HFFc6 (cell line): ENCODE measurements around the gene JHY. TPM values are rescaled to one million over a fixed set of nuclear protein-coding genes. Genes with fewer than 3 reads are reported as not detected.

Source experiments
- DNase-seq: peaks from one replicate; pipeline ENCODE4 v3.0.0-alpha.2; 2018
- H3K27ac Mint-ChIP-seq: 2 replicates; pipeline ENCODE4 v1.8.0; 2020; ENCODE audit warnings: mild to moderate bottlenecking, mixed read lengths
- H3K27me3 Mint-ChIP-seq: 2 replicates; pipeline ENCODE4 v1.8.0; 2021; ENCODE audit warnings: mild to moderate bottlenecking, moderate library complexity, mixed read lengths; ENCODE audit not compliant: insufficient read depth
- H3K36me3 Mint-ChIP-seq: 2 replicates; pipeline ENCODE4 v1.8.0; 2021; ENCODE audit warnings: low read depth, mixed read lengths
- H3K4me1 Mint-ChIP-seq: 2 replicates; pipeline ENCODE4 v1.8.0; 2020; ENCODE audit warnings: low read depth, mixed read lengths
- H3K4me3 Mint-ChIP-seq: 2 replicates; pipeline ENCODE4 v1.8.0; 2020; ENCODE audit warnings: mild to moderate bottlenecking, moderate library complexity, mixed read lengths
- H3K9me3 Mint-ChIP-seq: 2 replicates; pipeline ENCODE4 v1.8.0; 2020; ENCODE audit warnings: mild to moderate bottlenecking, mixed read lengths
- total RNA-seq, 6 experiments: library from RNA; stranded (reverse); fragmentation: NEBNext Ultra II Directional; extraction: Animal tissue kit (Norgen Biotek cat#: 25700); gene quantifications; 2 replicates in 1 of 6; 3 replicates in 5 of 6; pipeline ENCODE4 v1.2.3, GENCODE V29; 2021
- TF ChIP-seq, protein P1 (sequence below): fragments of 200-600 bp; sonication (generic); IDR thresholded peaks from 2 replicates; pipeline ENCODE4 v1.5.0; 2021; ENCODE audit warnings: antibody characterized with exemption, mild to moderate bottlenecking

The JHY gene
- total RNA-seq, 6 experiments from 2014 or later: 5.2 to 6.4 (median 5.7) TPM

- DNase-seq: no peak
- Mint-ChIP-seq H3K27me3 (peaks cover 2% of the 10 kb centered on the region), H3K9me3 (no peaks in the 10 kb centered on the region), H3K27ac (no peak overlapping the region), H3K4me1 (peaks cover 17% of the 10 kb centered on the region), H3K36me3 (no peaks in the 10 kb centered on the region), H3K4me3 (no peak overlapping the region)
- TF ChIP-seq, protein P1, sequence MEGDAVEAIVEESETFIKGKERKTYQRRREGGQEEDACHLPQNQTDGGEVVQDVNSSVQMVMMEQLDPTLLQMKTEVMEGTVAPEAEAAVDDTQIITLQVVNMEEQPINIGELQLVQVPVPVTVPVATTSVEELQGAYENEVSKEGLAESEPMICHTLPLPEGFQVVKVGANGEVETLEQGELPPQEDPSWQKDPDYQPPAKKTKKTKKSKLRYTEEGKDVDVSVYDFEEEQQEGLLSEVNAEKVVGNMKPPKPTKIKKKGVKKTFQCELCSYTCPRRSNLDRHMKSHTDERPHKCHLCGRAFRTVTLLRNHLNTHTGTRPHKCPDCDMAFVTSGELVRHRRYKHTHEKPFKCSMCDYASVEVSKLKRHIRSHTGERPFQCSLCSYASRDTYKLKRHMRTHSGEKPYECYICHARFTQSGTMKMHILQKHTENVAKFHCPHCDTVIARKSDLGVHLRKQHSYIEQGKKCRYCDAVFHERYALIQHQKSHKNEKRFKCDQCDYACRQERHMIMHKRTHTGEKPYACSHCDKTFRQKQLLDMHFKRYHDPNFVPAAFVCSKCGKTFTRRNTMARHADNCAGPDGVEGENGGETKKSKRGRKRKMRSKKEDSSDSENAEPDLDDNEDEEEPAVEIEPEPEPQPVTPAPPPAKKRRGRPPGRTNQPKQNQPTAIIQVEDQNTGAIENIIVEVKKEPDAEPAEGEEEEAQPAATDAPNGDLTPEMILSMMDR: no peak
These were observed 7.6 kb upstream of the JHY start for GRCh38 chr11:122874991-122875390.

DNA sequence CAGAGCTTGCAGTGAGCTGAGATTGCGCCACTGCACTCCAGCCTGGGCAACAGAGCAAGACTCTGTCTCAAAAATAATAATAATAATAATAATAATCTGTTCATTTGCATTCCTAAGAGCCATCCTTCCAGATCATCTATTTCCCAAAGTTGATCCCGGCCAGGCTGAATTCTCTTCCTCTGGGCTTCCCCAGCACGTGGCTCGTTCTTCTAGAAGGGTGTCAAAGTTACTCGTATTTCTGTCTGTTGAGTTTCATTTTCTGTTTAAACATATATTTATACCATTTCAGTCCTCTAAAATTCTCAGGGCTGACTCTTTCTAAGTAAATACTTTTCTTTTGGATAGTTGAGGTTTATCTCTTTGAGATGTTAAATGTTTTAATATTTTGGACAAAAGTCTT lies 4.8 kb upstream of the JHY start:
- Mint-ChIP-seq H3K36me3 (no peaks in the 10 kb centered on the region), H3K27me3 (peaks cover 2% of the 10 kb centered on the region; the same call in 1 of the 2 replicates), H3K27ac (no peak overlapping the region), H3K9me3 (no peaks in the 10 kb centered on the region), H3K4me3 (no peak overlapping the region), H3K4me1 (peaks cover 27% of the 10 kb centered on the region)
- TF ChIP-seq, protein P1: no peak
- DNase-seq: no peak

- Mint-ChIP-seq H3K4me1 (peaks cover 40% of the 10 kb centered on the region), H3K27me3 (peaks cover 2% of the 10 kb centered on the region; the same call in 1 of the 2 replicates), H3K36me3 (no peaks in the 10 kb centered on the region), H3K9me3 (no peaks in the 10 kb centered on the region), H3K27ac (no peak overlapping the region), H3K4me3 (no peak overlapping the region)
- no peak for DNase-seq
- TF ChIP-seq, protein P1: no peak
These were observed 2.8 kb upstream of the JHY start for GRCh38 chr11:122879785-122880184.

- Mint-ChIP-seq H3K9me3 (no peaks in the 10 kb centered on the region), H3K4me1 (peaks cover 33% of the 10 kb centered on the region), H3K4me3 (peak overlapping the region; percentile 90), H3K27me3 (peaks cover 2% of the 10 kb centered on the region; the same call in 1 of the 2 replicates), H3K27ac (peak overlapping the region; percentile 96), H3K36me3 (peaks cover 14% of the 10 kb centered on the region)
- TF ChIP-seq, protein P1: no peak
- DNase-seq: peak; percentile 18
These were observed 492 bp downstream of the JHY start for GRCh38 chr11:122882857-122883645.

DNA sequence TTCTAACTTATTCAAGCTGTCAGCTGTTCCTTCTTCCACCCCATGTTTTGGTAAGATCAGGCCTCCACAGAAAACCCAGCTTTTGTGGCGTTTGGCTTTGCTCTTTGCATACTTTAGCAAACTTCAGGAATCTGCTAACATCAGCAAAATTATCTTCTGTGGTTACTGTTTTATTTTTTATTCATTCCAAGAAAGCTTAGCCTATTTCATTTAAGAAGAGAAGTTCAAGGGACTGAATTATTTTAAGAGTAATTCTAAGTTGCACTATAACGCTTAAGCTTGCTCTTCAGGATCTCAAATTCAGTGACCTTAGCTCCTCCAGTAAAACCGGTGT lies 1.1 kb downstream of the JHY start:
- Mint-ChIP-seq H3K9me3 (no peaks in the 10 kb centered on the region), H3K4me3 (peak overlapping the region; percentile 90), H3K4me1 (peaks cover 33% of the 10 kb centered on the region), H3K27ac (peak overlapping the region; percentile 96), H3K27me3 (peaks cover 2% of the 10 kb centered on the region; the same call in 1 of the 2 replicates), H3K36me3 (peaks cover 14% of the 10 kb centered on the region)
- peak; percentile 73 for DNase-seq
- TF ChIP-seq, protein P1: no peak
